SK-N-SH (cell line): ENCODE results near the gene HSFX3. TPM values are rescaled to one million over a fixed set of nuclear protein-coding genes. Genes with fewer than 3 reads are reported as not detected.
"Not testable (repeated sequence)": the region's sequence is repeated elsewhere in the genome, so short reads cannot be mapped to it uniquely, and the experiment has no call there.

ENCODE experiments used
- CTCF ChIA-PET: fragments of 300-600, 350-600 bp; formaldehyde crosslinking; extraction: SDS; loops from one replicate; lab custom pipeline; 2021; lab: Yijun Ruan, JAX
- POLR2A ChIA-PET: fragments of 350-600 bp; sonication (Branson Sonifier 250); formaldehyde crosslinking; extraction: SDS; loops from one replicate; lab custom pipeline; 2020; ENCODE audit warnings: antibody characterized with exemption, inconsistent platforms; lab: Yijun Ruan, JAX
- DNase-seq: peaks from one replicate; pipeline ENCODE4 v3.0.0; 2012
- H2AFZ ChIP-seq: fragments of 200-600 bp; sonication (generic); 2 replicates; pipeline ENCODE4 v1.8.1; 2016; ENCODE audit warnings: antibody characterized with exemption, mild to moderate bottlenecking, low read depth
- H3F3A ChIP-seq: fragments of 200-600 bp; sonication (generic); replicated peaks from 2 replicates; pipeline ENCODE3; 2016; ENCODE audit warnings: antibody characterized with exemption, mild to moderate bottlenecking; ENCODE audit not compliant: insufficient read depth
- H3K27ac ChIP-seq, 2 experiments: fragments of 200-500 bp in 1 of 2; fragments of 200-600 bp in 1 of 2; sonication (Bioruptor generic) in 1 of 2; sonication (generic), shearing (Covaris generic) in 1 of 2; 2 replicates each; pipeline versions ENCODE4 v1.5.1 to v1.6.1; 2014 to 2016; ENCODE audit warnings: low read depth in 2 of 2, inconsistent platforms in 1 of 2, low read length in 1 of 2, mild to moderate bottlenecking in 1 of 2, mixed read lengths in 1 of 2
- H3K27me3 ChIP-seq: fragments of 200-600 bp; sonication (generic), shearing (Covaris generic); 2 replicates; pipeline ENCODE4 v1.6.1; 2016; ENCODE audit warnings: mixed run types; ENCODE audit not compliant: insufficient read depth
- H3K36me3 ChIP-seq, 2 experiments: fragments of 200-500 bp in 1 of 2; fragments of 200-600 bp in 1 of 2; sonication (Bioruptor generic) in 1 of 2; sonication (generic) in 1 of 2; replicated peaks in 1 of 2; 2 replicates each; pipeline versions ENCODE3 to v1.5.1; 2014 to 2016; ENCODE audit warnings: low read length in 1 of 2, mild to moderate bottlenecking in 1 of 2; ENCODE audit not compliant: insufficient read depth in 2 of 2, control insufficient read depth in 1 of 2
- H3K4me1 ChIP-seq, 2 experiments: fragments of 200-500 bp in 1 of 2; fragments of 200-600 bp in 1 of 2; sonication (Bioruptor generic) in 1 of 2; sonication (generic), shearing (Covaris generic) in 1 of 2; 2 replicates each; pipeline versions ENCODE4 v1.5.1 to v1.6.1; 2014 to 2016; ENCODE audit warnings: low read depth in 1 of 2, low read length in 1 of 2, mixed run types in 1 of 2; ENCODE audit not compliant: insufficient read depth in 2 of 2, control insufficient read depth in 1 of 2
- H3K4me2 ChIP-seq: fragments of 200-600 bp; sonication (generic), shearing (Covaris generic); 2 replicates; pipeline ENCODE4 v1.6.1; 2017; ENCODE audit warnings: mixed run types
- H3K4me3 ChIP-seq, 2 experiments: fragments of 200-500 bp in 1 of 2; fragments of 200-600 bp in 1 of 2; sonication (Bioruptor generic) in 1 of 2; sonication (generic), shearing (Covaris generic) in 1 of 2; 2 replicates each; pipeline versions ENCODE4 v1.5.1 to v1.8.1; 2014 to 2016; ENCODE audit warnings: low read depth in 2 of 2, inconsistent platforms in 1 of 2, low read length in 1 of 2, mild to moderate bottlenecking in 1 of 2, mixed read lengths in 1 of 2, moderate library complexity in 1 of 2
- H3K79me2 ChIP-seq: fragments of 200-600 bp; sonication (generic); 2 replicates; pipeline ENCODE4 v1.8.1; 2017; ENCODE audit warnings: mild to moderate bottlenecking; ENCODE audit not compliant: insufficient read depth
- H3K9ac ChIP-seq: fragments of 200-600 bp; sonication (generic); 2 replicates; pipeline ENCODE4 v1.6.1; 2017; ENCODE audit warnings: mixed run types
- H3K9me2 ChIP-seq: fragments of 200-600 bp; sonication (generic); 2 replicates; pipeline ENCODE4 v1.6.1; 2017; ENCODE audit warnings: mixed run types
- H3K9me3 ChIP-seq: fragments of 200-600 bp; sonication (generic); 2 replicates; pipeline ENCODE4 v1.6.1; 2017; ENCODE audit warnings: mixed run types, mild to moderate bottlenecking, moderate library complexity
- H4K20me1 ChIP-seq: fragments of 200-600 bp; sonication (generic); 2 replicates; pipeline ENCODE4 v1.6.1; 2017; ENCODE audit warnings: mild to moderate bottlenecking, mixed run types; ENCODE audit not compliant: insufficient read depth
- CTCF ChIP-seq: fragments of 200-600 bp; sonication (generic); IDR thresholded peaks from 2 replicates; pipeline ENCODE4 v1.6.1; 2017; ENCODE audit warnings: antibody characterized with exemption, mild to moderate bottlenecking, moderate library complexity
- EP300 ChIP-seq, 2 experiments: IDR thresholded peaks; 2 replicates each; pipeline versions ENCODE4 v1.4.0 to v1.6.1; 2012; ENCODE audit warnings: borderline replicate concordance in 1 of 2, low read depth in 1 of 2, low read length in 1 of 2
- MXI1 ChIP-seq: IDR thresholded peaks from 2 replicates; pipeline ENCODE4 v1.6.1; 2012; ENCODE audit warnings: mild to moderate bottlenecking, low read depth, low read length, improper control_type of control experiment
- NFIC ChIP-seq: IDR thresholded peaks from 2 replicates; pipeline ENCODE4 v1.4.0; 2012; ENCODE audit warnings: borderline replicate concordance
- NRF1 ChIP-seq: IDR thresholded peaks from 2 replicates; pipeline ENCODE4 v1.6.1; 2012; ENCODE audit warnings: low read depth, mild to moderate bottlenecking, low read length
- WGBS: methylation state at CpG from one replicate; pipeline ENCODE4 v1.1.6; 2017; ENCODE audit warnings: low lambda C conversion rate; 5-methylcytosine and 5-hydroxymethylcytosine counted together
- polyA plus RNA-seq, 3 experiments: library from polyadenylated mRNA; depleted of rRNA; stranded (reverse); fragments of >200 nt; gene quantifications; 2 replicates each; pipeline ENCODE4 v1.2.3, GENCODE V29; 2012

The HSFX3 gene
- polyA plus RNA-seq, 1 of the 3 experiments (the other 2 are of a cell fraction) = not detected

GRCh38 chrX:149585631-149586030, 35.9 kb upstream of the HSFX3 start:
- DNase-seq, H3K79me2 ChIP-seq, H3K9me3 ChIP-seq, H3K36me3 ChIP-seq, H3K9me2 ChIP-seq, H3K27ac ChIP-seq, H3K4me3 ChIP-seq, H3K27me3 ChIP-seq, H4K20me1 ChIP-seq, H3K4me2 ChIP-seq, POLR2A ChIA-PET, H3K9ac ChIP-seq, H2AFZ ChIP-seq, CTCF ChIA-PET, H3K4me1 ChIP-seq, H3F3A ChIP-seq: not testable (repeated sequence)
- 31% methylated on average over 3 of the region's 17 CpGs for WGBS

- H3K9me3 ChIP-seq, H4K20me1 ChIP-seq, H3K4me3 ChIP-seq, POLR2A ChIA-PET, H3K4me2 ChIP-seq, H3K4me1 ChIP-seq, DNase-seq, H3K79me2 ChIP-seq, H2AFZ ChIP-seq, H3F3A ChIP-seq, H3K9me2 ChIP-seq, H3K27me3 ChIP-seq, H3K9ac ChIP-seq, H3K36me3 ChIP-seq, H3K27ac ChIP-seq, CTCF ChIA-PET: not testable (repeated sequence)
- WGBS = no CpG with 5 or more reads among the region's 1 CpG
These were observed 23.7 kb upstream of the HSFX3 start for GRCh38 chrX:149573456-149573855.

DNA sequence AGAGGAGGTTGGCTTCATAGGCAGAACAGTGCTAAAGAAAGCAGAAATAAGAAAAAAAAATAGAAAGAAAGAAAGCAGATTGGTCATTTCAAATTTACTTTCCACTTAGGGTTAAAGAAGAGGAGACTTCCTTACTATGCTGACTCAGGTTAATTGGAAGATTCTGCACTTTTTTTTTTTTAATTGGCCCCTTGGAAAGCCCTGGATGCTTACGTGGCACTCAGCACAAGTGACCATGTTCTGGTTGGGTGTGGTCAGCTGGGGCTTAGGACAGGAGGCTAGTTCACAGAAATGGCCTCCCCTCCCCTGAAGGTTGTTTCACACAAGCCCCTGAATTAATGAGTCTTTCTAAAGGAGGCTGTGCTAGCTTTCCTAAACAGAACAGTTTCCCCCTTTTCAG, 23.0 kb upstream of the HSFX3 start:
- H3K4me2 ChIP-seq = no peak overlapping the region
- H3K27me3 ChIP-seq = no peaks in the 10 kb centered on the region; the same call in 1 of the 2 replicates
- H3K27ac ChIP-seq = peak overlapping the region in 1 of 2 experiments; percentile 35; a peak in 2 of 4 replicates
- H3K4me1 ChIP-seq = no peaks in the 10 kb centered on the region
- no peaks in the 10 kb centered on the region for H3K36me3 ChIP-seq
- no peaks in the 10 kb centered on the region for H3K9me3 ChIP-seq
- TF ChIP-seq CTCF = no peak
- no peak for TF ChIP-seq MXI1
- TF ChIP-seq, all 33 proteins: peak for 0
- Histone ChIP-seq H2AFZ (no peak overlapping the region), H3K79me2 (no peaks in the 10 kb centered on the region), H3K4me3 (no peak overlapping the region), H3K9ac (no peak overlapping the region), H4K20me1 (no peaks in the 10 kb centered on the region), H3F3A (no peaks in the 10 kb centered on the region), H3K9me2 (no peaks in the 10 kb centered on the region)
- WGBS = 18% methylated on average over 1 of the region's 1 CpG
- ChIA-PET POLR2A (no interaction called here), CTCF (no interaction called here)
- no peak for DNase-seq

GRCh38 chrX:149571770-149572169, 22.0 kb upstream of the HSFX3 start:
- TF ChIP-seq NRF1 = no peak
- no peak for TF ChIP-seq EP300 (IDR thresholded peaks at IDR 0.05; ENCODE audit: borderline replicate concordance in 1 of 2, low read depth in 1 of 2, low read length in 1 of 2)
- no peak for TF ChIP-seq NFIC
- no peak for DNase-seq
- Histone ChIP-seq H3K9me3 (no peaks in the 10 kb centered on the region), H3K27ac (no peak overlapping the region), H3K4me2 (no peak overlapping the region), H3K27me3 (peaks cover 8% of the 10 kb centered on the region; the same call in 1 of the 2 replicates), H2AFZ (no peak overlapping the region; the same call in 1 of the 2 replicates), H3K4me1 (no peaks in the 10 kb centered on the region), H3K9me2 (no peaks in the 10 kb centered on the region), H3K79me2 (no peaks in the 10 kb centered on the region), H3K9ac (no peak overlapping the region), H3K4me3 (no peak overlapping the region), H4K20me1 (no peaks in the 10 kb centered on the region), H3K36me3 (no peaks in the 10 kb centered on the region), H3F3A (no peaks in the 10 kb centered on the region)
- WGBS = 15% methylated on average over 7 of the region's 7 CpGs
- ChIA-PET CTCF (no interaction called here), POLR2A (no interaction called here)
